IgD-negative memory B cell (primary cell): ENCODE results near the gene GNRH2. TPM values are rescaled to one million over a fixed set of nuclear protein-coding genes. Genes with fewer than 3 reads are reported as not detected.
"Not testable (repeated sequence)": the region's sequence is repeated elsewhere in the genome, so short reads cannot be mapped to it uniquely, and the experiment has no call there.

ENCODE experiments used
- H3K27ac Mint-ChIP-seq, 3 donors: one replicate each; pipeline ENCODE4 v1.8.0; 2020 to 2022; ENCODE audit warnings: mild to moderate bottlenecking in 3 of 3, mixed read lengths in 3 of 3, moderate library complexity in 1 of 3
- H3K27me3 Mint-ChIP-seq: one replicate; pipeline ENCODE4 v1.8.0; 2021; ENCODE audit warnings: mixed read lengths
- H3K36me3 Mint-ChIP-seq: one replicate; pipeline ENCODE4 v1.8.0; 2020; ENCODE audit warnings: mild to moderate bottlenecking, mixed read lengths
- H3K4me1 Mint-ChIP-seq, 3 donors: one replicate each; pipeline ENCODE4 v1.8.0; 2020 to 2022; ENCODE audit warnings: mixed read lengths in 3 of 3, mild to moderate bottlenecking in 1 of 3
- H3K4me3 Mint-ChIP-seq, 4 donors: one replicate each; pipeline ENCODE4 v1.8.0; 2020 to 2022; ENCODE audit warnings: mild to moderate bottlenecking in 4 of 4, mixed read lengths in 4 of 4, moderate library complexity in 3 of 4
- H3K9me3 Mint-ChIP-seq, 3 donors: one replicate each; pipeline ENCODE4 v1.8.0; 2020 to 2021; ENCODE audit warnings: mixed read lengths in 3 of 3, mild to moderate bottlenecking in 1 of 3
- polyA plus RNA-seq: library from polyadenylated mRNA; unstranded; fragments of 300-500 nt; fragmentation: Illumina TruSeq; gene quantifications from one replicate; pipeline ENCODE4 v1.2.3, GENCODE V29; 2021

Gene GNRH2
- polyA plus RNA-seq, 1 donor from 2014 or later, result not detected

GRCh38 chr20:3074812-3075211, 31.4 kb downstream of the GNRH2 start:
- H3K9me3 Mint-ChIP-seq, result peaks cover 0 to 1% (median 0%) of the 10 kb centered on the region in 3 donors
- peaks cover 10 to 16% (median 13%) of the 10 kb centered on the region in 3 donors for H3K4me1 Mint-ChIP-seq
- peak overlapping the region in 1 of 3 donors; percentile 49 for H3K27ac Mint-ChIP-seq
- H3K27me3 Mint-ChIP-seq, result peaks cover 32% of the 10 kb centered on the region
- H3K36me3 Mint-ChIP-seq, result no peaks in the 10 kb centered on the region
- peak overlapping the region in 1 of 4 donors; percentile 67 for H3K4me3 Mint-ChIP-seq

GRCh38 chr20:3075315-3075714, 31.9 kb downstream of the GNRH2 start:
- Mint-ChIP-seq H3K4me3 (peak overlapping the region in 1 of 4 donors; percentile 67), H3K4me1 (peaks cover 10 to 16% (median 13%) of the 10 kb centered on the region in 3 donors), H3K27ac (peak overlapping the region in 1 of 3 donors; percentile 49), H3K27me3 (peaks cover 36% of the 10 kb centered on the region)
- not testable (repeated sequence) for H3K36me3 Mint-ChIP-seq, H3K9me3 Mint-ChIP-seq

DNA sequence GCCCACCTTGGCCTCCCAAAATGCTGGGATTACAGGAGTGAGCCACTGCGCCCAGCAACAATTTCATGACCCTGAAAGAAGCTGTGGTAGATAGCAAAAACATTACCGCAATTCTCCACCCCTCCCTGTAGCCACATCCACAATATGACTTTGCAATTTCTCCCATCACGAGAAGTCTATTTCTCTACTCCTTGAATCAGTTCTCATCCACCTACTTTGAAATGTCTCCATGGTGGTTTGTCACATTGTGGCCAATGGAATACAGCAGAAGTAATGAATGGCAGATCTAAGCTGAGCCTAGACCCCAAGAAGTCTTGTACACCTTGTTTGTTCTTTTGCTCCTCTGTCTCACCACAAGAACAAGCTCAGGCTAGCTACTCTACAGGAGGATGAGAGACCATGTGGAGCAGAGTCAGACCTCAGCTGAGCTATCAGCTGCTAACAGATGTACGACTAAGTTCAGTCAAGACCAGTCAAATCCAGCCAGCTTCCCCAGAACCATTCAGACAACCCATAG, 34.3 kb downstream of the GNRH2 start:
- H3K9me3 Mint-ChIP-seq, result peaks cover 0 to 1% (median 0%) of the 10 kb centered on the region in 3 donors
- H3K36me3 Mint-ChIP-seq, result no peaks in the 10 kb centered on the region
- no peak overlapping the region for H3K27ac Mint-ChIP-seq
- peaks cover 50% of the 10 kb centered on the region for H3K27me3 Mint-ChIP-seq
- H3K4me3 Mint-ChIP-seq, result peak overlapping the region in 1 of 4 donors; percentile 1
- peaks cover 5 to 11% (median 6%) of the 10 kb centered on the region in 3 donors for H3K4me1 Mint-ChIP-seq

- no peak overlapping the region for H3K27ac Mint-ChIP-seq
- H3K9me3 Mint-ChIP-seq, result no peaks in the 10 kb centered on the region
- H3K27me3 Mint-ChIP-seq, result peaks cover 61% of the 10 kb centered on the region
- H3K4me3 Mint-ChIP-seq, result no peak overlapping the region
- H3K36me3 Mint-ChIP-seq, result no peaks in the 10 kb centered on the region
- H3K4me1 Mint-ChIP-seq, result peaks cover 0 to 5% (median 4%) of the 10 kb centered on the region in 3 donors
Observed at GRCh38 chr20:3080939-3081388, 37.5 kb downstream of the GNRH2 start.

GRCh38 chr20:3081641-3082040, 38.2 kb downstream of the GNRH2 start:
- Mint-ChIP-seq H3K4me3 (peak overlapping the region in 1 of 4 donors; percentile 36), H3K27me3 (peaks cover 59% of the 10 kb centered on the region), H3K9me3 (no peaks in the 10 kb centered on the region)

DNA sequence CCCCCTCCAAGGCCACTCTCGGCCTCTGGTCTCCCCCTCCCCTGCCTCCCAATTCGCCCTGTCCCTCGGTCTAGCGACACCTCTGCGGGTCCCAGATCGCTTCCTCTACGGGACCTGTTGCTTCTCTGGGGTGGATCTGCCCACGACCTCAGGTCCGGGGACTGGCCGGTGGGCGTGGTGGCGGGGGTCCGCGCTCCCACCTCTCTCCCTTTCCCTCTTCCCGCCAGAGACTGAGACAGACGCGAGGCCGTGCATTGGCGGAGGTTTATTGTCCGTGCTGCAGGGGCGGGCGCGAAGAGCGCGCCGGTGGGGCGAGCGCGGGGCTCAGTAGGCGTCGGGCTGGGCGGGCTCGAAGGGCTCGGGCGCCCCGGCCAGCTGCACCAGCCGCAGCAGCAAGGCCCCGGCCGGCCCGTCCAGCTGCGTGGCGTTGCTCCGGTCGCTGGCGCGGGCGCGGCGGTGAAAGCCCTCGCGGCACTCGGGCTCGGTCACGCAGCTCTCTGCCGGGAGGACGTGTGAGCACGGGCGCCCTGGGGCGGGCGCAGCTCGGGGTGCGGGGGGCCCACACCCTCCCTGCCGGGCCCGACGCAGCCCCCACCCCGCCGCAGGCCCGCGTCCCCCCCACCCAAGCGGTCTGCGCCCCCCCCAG, 39.0 kb downstream of the GNRH2 start:
- Mint-ChIP-seq H3K4me1 (peaks cover 0 to 5% (median 2%) of the 10 kb centered on the region in 3 donors), H3K4me3 (peak overlapping the region in 2 of 4 donors; percentile 50 to 86), H3K9me3 (no peaks in the 10 kb centered on the region), H3K27me3 (peaks cover 57% of the 10 kb centered on the region), H3K36me3 (no peaks in the 10 kb centered on the region), H3K27ac (peak overlapping the region in 1 of 3 donors; percentile 68)

More at GRCh38 chr20:3081641-3082040, 38.2 kb downstream of the GNRH2 start:
- Mint-ChIP-seq H3K36me3 (no peaks in the 10 kb centered on the region), H3K27ac (peak overlapping the region in 1 of 3 donors; percentile 94), H3K4me1 (peaks cover 0 to 5% (median 4%) of the 10 kb centered on the region in 3 donors)

GRCh38 chr20:3082955-3083952, 39.8 kb downstream of the GNRH2 start:
- Mint-ChIP-seq H3K9me3 (no peaks in the 10 kb centered on the region), H3K4me1 (peaks cover 0 to 2% (median 0%) of the 10 kb centered on the region in 3 donors), H3K4me3 (peak overlapping the region in 2 of 4 donors; percentile 58 to 82), H3K27me3 (peaks cover 49% of the 10 kb centered on the region), H3K27ac (no peak overlapping the region), H3K36me3 (no peaks in the 10 kb centered on the region)

GRCh38 chr20:3084283-3084985, 41.0 kb downstream of the GNRH2 start, which contains the start of gene AVP:
AVP (minus strand) TSS chr20:3084724; CDS start chr20:3084674, 50 bp downstream.
- Mint-ChIP-seq H3K36me3 (no peaks in the 10 kb centered on the region), H3K27ac (no peak within 1 kb of the TSS), H3K27me3 (peaks cover 45% of the 10 kb centered on the region), H3K4me3 (peak within 1 kb of the TSS in 3 of 4 donors; percentile 43 to 82 (median 58)), H3K4me1 (peaks cover 0 to 2% (median 0%) of the 10 kb centered on the region in 3 donors), H3K9me3 (no peaks in the 10 kb centered on the region)

- Mint-ChIP-seq H3K36me3 (no peaks in the 10 kb centered on the region), H3K9me3 (no peaks in the 10 kb centered on the region), H3K4me1 (peaks cover 0 to 2% (median 0%) of the 10 kb centered on the region in 3 donors), H3K27me3 (peaks cover 44% of the 10 kb centered on the region), H3K27ac (no peak overlapping the region), H3K4me3 (no peak overlapping the region)
Observed at GRCh38 chr20:3084986-3085360, 41.6 kb downstream of the GNRH2 start.

GRCh38 chr20:3085571-3086072, 42.2 kb downstream of the GNRH2 start:
- Mint-ChIP-seq H3K9me3 (peaks cover 0 to under 1% (median 0%) of the 10 kb centered on the region in 3 donors), H3K36me3 (no peaks in the 10 kb centered on the region), H3K4me3 (no peak overlapping the region), H3K27ac (no peak overlapping the region), H3K4me1 (peaks cover 0 to 5% (median 3%) of the 10 kb centered on the region in 3 donors), H3K27me3 (peaks cover 40% of the 10 kb centered on the region)

- Mint-ChIP-seq H3K27me3 (peaks cover 35% of the 10 kb centered on the region), H3K9me3 (peaks cover 0 to 2% (median 0%) of the 10 kb centered on the region in 3 donors), H3K27ac (peak overlapping the region in 1 of 3 donors; percentile 0), H3K4me3 (no peak overlapping the region), H3K36me3 (peaks cover 2% of the 10 kb centered on the region), H3K4me1 (peaks cover 4 to 9% (median 7%) of the 10 kb centered on the region in 3 donors)
Observed at GRCh38 chr20:3088031-3088430, 44.6 kb downstream of the GNRH2 start.

GRCh38 chr20:3090565-3090964, 47.1 kb downstream of the GNRH2 start:
- Mint-ChIP-seq H3K9me3 (peaks cover 0 to 2% (median 0%) of the 10 kb centered on the region in 3 donors), H3K4me1 (peaks cover 9 to 11% (median 9%) of the 10 kb centered on the region in 3 donors), H3K4me3 (no peak overlapping the region), H3K36me3 (peaks cover 2% of the 10 kb centered on the region), H3K27ac (no peak overlapping the region), H3K27me3 (peaks cover 17% of the 10 kb centered on the region)

- peaks cover 9 to 11% (median 9%) of the 10 kb centered on the region in 3 donors for H3K4me1 Mint-ChIP-seq
- peaks cover 17% of the 10 kb centered on the region for H3K27me3 Mint-ChIP-seq
Observed at GRCh38 chr20:3092611-3093379, 49.4 kb downstream of the GNRH2 start.

More at GRCh38 chr20:3092611-3093379, 49.4 kb downstream of the GNRH2 start:
- H3K9me3 Mint-ChIP-seq, result peaks cover 0 to 2% (median 0%) of the 10 kb centered on the region in 3 donors
- peak overlapping the region; percentile 88 to 94 (median 89) for H3K27ac Mint-ChIP-seq
- peak overlapping the region; percentile 77 to 97 (median 90) for H3K4me3 Mint-ChIP-seq
- peaks cover 2% of the 10 kb centered on the region for H3K36me3 Mint-ChIP-seq
